WTC11 (cell line): ENCODE results near the gene SGCD.

Experiments
- ATF2 ChIP-seq: sonication (generic); formaldehyde crosslinking; IDR thresholded peaks from 2 replicates; pipeline ENCODE4 v1.8.1; 2022; ENCODE audit warnings: low read depth, missing genetic modification reagents, borderline replicate concordance
- CBFB ChIP-seq: sonication (generic); formaldehyde crosslinking; IDR thresholded peaks from 2 replicates; pipeline ENCODE4 v1.8.1; 2022; ENCODE audit warnings: mild to moderate bottlenecking, low read depth, missing genetic modification reagents
- CREB1 ChIP-seq: sonication (generic); formaldehyde crosslinking; IDR thresholded peaks from 2 replicates; pipeline ENCODE4 v1.8.0; 2023; ENCODE audit warnings: mild to moderate bottlenecking, missing genetic modification reagents
- ESRRA ChIP-seq: sonication (generic); formaldehyde crosslinking; IDR thresholded peaks from 2 replicates; pipeline ENCODE4 v1.8.1; 2022; ENCODE audit warnings: mild to moderate bottlenecking, missing genetic modification reagents, borderline replicate concordance
- ETV6 ChIP-seq: sonication (generic); formaldehyde crosslinking; IDR thresholded peaks from 2 replicates; pipeline ENCODE4 v1.8.1; 2022; ENCODE audit warnings: mild to moderate bottlenecking, missing genetic modification reagents
- GABPB1 ChIP-seq: sonication (generic); formaldehyde crosslinking; IDR thresholded peaks from 2 replicates; pipeline ENCODE4 v1.8.1; 2023; ENCODE audit warnings: mild to moderate bottlenecking, missing genetic modification reagents
- NR2C2 ChIP-seq: sonication (generic); formaldehyde crosslinking; IDR thresholded peaks from 2 replicates; pipeline ENCODE4 v1.8.0; 2022; ENCODE audit warnings: mild to moderate bottlenecking, missing genetic modification reagents
- TCF7 ChIP-seq: sonication (generic); formaldehyde crosslinking; IDR thresholded peaks from 2 replicates; pipeline ENCODE4 v1.8.0; 2022; ENCODE audit warnings: mild to moderate bottlenecking, low read depth, missing genetic modification reagents, moderate library complexity
- TF ChIP-seq, protein P1 (sequence below): sonication (generic); formaldehyde crosslinking; IDR thresholded peaks from 2 replicates; pipeline ENCODE4 v1.8.0; 2022; ENCODE audit warnings: mild to moderate bottlenecking, missing genetic modification reagents
- TF ChIP-seq, protein P2 (sequence below): fragments of 200-600 bp; IDR thresholded peaks from 2 replicates; pipeline ENCODE4 v1.8.0; 2022; ENCODE audit warnings: antibody characterized with exemption
- TF ChIP-seq, protein P3 (sequence below): sonication (generic); formaldehyde crosslinking; IDR thresholded peaks from 2 replicates; pipeline ENCODE4 v1.8.1; 2022; ENCODE audit warnings: missing genetic modification reagents, borderline replicate concordance

GRCh38 chr5:156694598-156694997 is 367.6 kb downstream of the SGCD start:
- TF ChIP-seq CBFB (CRISPR knock-in tag) (no peak), GABPB1 (CRISPR knock-in tag) (no peak), ETV6 (CRISPR knock-in tag) (no peak), CREB1 (CRISPR knock-in tag) (no peak), ATF2 (CRISPR knock-in tag) (no peak), NR2C2 (CRISPR knock-in tag) (no peak), ESRRA (no peak), TCF7 (CRISPR knock-in tag) (no peak)
- TF ChIP-seq, protein P1, sequence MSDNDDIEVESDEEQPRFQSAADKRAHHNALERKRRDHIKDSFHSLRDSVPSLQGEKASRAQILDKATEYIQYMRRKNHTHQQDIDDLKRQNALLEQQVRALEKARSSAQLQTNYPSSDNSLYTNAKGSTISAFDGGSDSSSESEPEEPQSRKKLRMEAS (CRISPR knock-in tag): no peak
- TF ChIP-seq, protein P2, sequence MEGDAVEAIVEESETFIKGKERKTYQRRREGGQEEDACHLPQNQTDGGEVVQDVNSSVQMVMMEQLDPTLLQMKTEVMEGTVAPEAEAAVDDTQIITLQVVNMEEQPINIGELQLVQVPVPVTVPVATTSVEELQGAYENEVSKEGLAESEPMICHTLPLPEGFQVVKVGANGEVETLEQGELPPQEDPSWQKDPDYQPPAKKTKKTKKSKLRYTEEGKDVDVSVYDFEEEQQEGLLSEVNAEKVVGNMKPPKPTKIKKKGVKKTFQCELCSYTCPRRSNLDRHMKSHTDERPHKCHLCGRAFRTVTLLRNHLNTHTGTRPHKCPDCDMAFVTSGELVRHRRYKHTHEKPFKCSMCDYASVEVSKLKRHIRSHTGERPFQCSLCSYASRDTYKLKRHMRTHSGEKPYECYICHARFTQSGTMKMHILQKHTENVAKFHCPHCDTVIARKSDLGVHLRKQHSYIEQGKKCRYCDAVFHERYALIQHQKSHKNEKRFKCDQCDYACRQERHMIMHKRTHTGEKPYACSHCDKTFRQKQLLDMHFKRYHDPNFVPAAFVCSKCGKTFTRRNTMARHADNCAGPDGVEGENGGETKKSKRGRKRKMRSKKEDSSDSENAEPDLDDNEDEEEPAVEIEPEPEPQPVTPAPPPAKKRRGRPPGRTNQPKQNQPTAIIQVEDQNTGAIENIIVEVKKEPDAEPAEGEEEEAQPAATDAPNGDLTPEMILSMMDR: no peak
- TF ChIP-seq, protein P3, sequence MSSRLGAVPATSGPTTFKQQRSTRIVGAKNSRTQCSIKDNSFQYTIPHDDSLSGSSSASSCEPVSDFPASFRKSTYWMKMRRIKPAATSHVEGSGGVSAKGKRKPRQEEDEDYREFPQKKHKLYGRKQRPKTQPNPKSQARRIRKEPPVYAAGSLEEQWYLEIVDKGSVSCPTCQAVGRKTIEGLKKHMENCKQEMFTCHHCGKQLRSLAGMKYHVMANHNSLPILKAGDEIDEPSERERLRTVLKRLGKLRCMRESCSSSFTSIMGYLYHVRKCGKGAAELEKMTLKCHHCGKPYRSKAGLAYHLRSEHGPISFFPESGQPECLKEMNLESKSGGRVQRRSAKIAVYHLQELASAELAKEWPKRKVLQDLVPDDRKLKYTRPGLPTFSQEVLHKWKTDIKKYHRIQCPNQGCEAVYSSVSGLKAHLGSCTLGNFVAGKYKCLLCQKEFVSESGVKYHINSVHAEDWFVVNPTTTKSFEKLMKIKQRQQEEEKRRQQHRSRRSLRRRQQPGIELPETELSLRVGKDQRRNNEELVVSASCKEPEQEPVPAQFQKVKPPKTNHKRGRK (CRISPR knock-in tag): no peak
